K562 (cell line): ENCODE results near the gene SLC4A2. TPM values are rescaled to one million over a fixed set of nuclear protein-coding genes. Genes with fewer than 3 reads are reported as not detected.

Source experiments
- CBFB ChIP-seq: sonication (generic); formaldehyde crosslinking; IDR thresholded peaks from 2 replicates; pipeline ENCODE4 v1.4.0; 2020; ENCODE audit warnings: mild to moderate bottlenecking, missing genetic modification reagents
- CTCFL ChIP-seq: IDR thresholded peaks from 2 replicates; pipeline ENCODE4 v1.6.1; 2011; ENCODE audit warnings: borderline replicate concordance, low read depth, mild to moderate bottlenecking, moderate library complexity, low read length; ENCODE audit not compliant: insufficient read depth, poor library complexity, severe bottlenecking
- ESRRA ChIP-seq: fragments of 450-650 bp; IDR thresholded peaks from 2 replicates; pipeline ENCODE4 v1.6.1; 2014; ENCODE audit warnings: low read depth, mild to moderate bottlenecking, moderate library complexity, borderline replicate concordance
- HIVEP1 ChIP-seq: fragments of 250-450 bp; sonication (Bioruptor Pico); IDR thresholded peaks from 2 replicates; pipeline ENCODE4 v1.4.0; 2020; ENCODE audit warnings: mild to moderate bottlenecking
- MED1 ChIP-seq: sonication (generic); formaldehyde crosslinking; IDR thresholded peaks from 2 replicates; pipeline ENCODE4 v1.8.1; 2023; ENCODE audit warnings: missing genetic modification reagents, borderline replicate concordance
- RREB1 ChIP-seq: fragments of 250-450 bp; sonication (Bioruptor Pico); IDR thresholded peaks from 2 replicates; pipeline ENCODE4 v1.4.0; 2020
- SOX6 ChIP-seq: fragments of 450-650 bp; IDR thresholded peaks from 2 replicates; pipeline ENCODE4 v1.6.1; 2014; ENCODE audit warnings: mild to moderate bottlenecking
- STAT6 ChIP-seq: sonication (generic); formaldehyde crosslinking; IDR thresholded peaks from 2 replicates; pipeline ENCODE4 v1.8.1; 2023; ENCODE audit warnings: mild to moderate bottlenecking, missing genetic modification reagents
- ZMIZ1 ChIP-seq, 2 experiments: fragments of 150-350 bp in 1 of 2; IDR thresholded peaks; 2 replicates each; pipeline ENCODE4 v1.6.1; 2012 to 2016; ENCODE audit warnings: low read depth in 2 of 2, low read length in 2 of 2, mild to moderate bottlenecking in 1 of 2, moderate library complexity in 1 of 2
- ZNF324 ChIP-seq: fragments of 250-450 bp; sonication (Bioruptor Pico); IDR thresholded peaks from 2 replicates; pipeline ENCODE4 v1.4.0; 2020; ENCODE audit warnings: mild to moderate bottlenecking
- ZZZ3 ChIP-seq: fragments of 450-650 bp; IDR thresholded peaks from 2 replicates; pipeline ENCODE4 v1.6.1; 2016; ENCODE audit warnings: antibody characterized with exemption, mild to moderate bottlenecking, moderate library complexity
- polyA plus RNA-seq, 8 experiments: library from polyadenylated mRNA; depleted of rRNA in 4 of 8; stranded (reverse) in 5 of 8; unstranded in 3 of 8; fragments of >200 nt; fragmentation: Nextera tagmentation in 2 of 8; fragmentation: Illumina TruSeq in 1 of 8; extraction: Ambion mirVana in 2 of 8; extraction: Trizol in 1 of 8; gene quantifications; 2 replicates each; pipeline versions ENCODE4 v1.2.1 to v1.2.3, GENCODE V29; 2011 to 2014; ENCODE audit warnings: inconsistent platforms in 1 of 8, missing spikeins in 1 of 8
- total RNA-seq, 7 experiments: library from RNA; depleted of rRNA in 6 of 7; stranded (reverse); fragments of >200 nt in 6 of 7; fragmentation: Illumina TruSeq in 2 of 7; extraction: Trizol in 2 of 7; gene quantifications; 2 replicates each; pipeline versions ENCODE4 v1.2.1 to v1.2.3, GENCODE V29; 2011 to 2021; ENCODE audit warnings: low replicate concordance in 1 of 7

The SLC4A2 gene
- total and polyA plus RNA-seq, 9 of the 15 experiments (the other 6 are each of a cell fraction or from before 2014, with no cell fraction given): 11.4 to 375 (median 130) TPM

- TF ChIP-seq RREB1 (CRISPR knock-in tag) (0 out of 2 replicates have a peak, but pooled peaks have one; percentile 58), HIVEP1 (CRISPR knock-in tag) (no peak), ESRRA (peak; percentile 76), ZNF324 (CRISPR knock-in tag) (no peak), CBFB (CRISPR knock-in tag) (peak; percentile 13; the same call in 1 of the 2 replicates), CTCFL (peak; percentile 97), SOX6 (peak; percentile 63; the same call in 1 of the 2 replicates), STAT6 (CRISPR knock-in tag) (peak; percentile 66; the same call in 1 of the 2 replicates), ZZZ3 (no peak), ZMIZ1 (IDR thresholded peaks at IDR 0.05; ENCODE audit: low read depth in 2 of 2, low read length in 2 of 2) (peak in 1 of 2 experiments; percentile 72; a peak in 2 of 4 replicates), MED1 (CRISPR knock-in tag) (no peak)
Observed at GRCh38 chr7:151028131-151028947, 31.1 kb upstream of the SLC4A2 start, which contains the start of gene ABCB8 (continued).
